HEK293T (cell line): Measurements from ENCODE around the gene NIPSNAP3A.

Source experiments
- SP1 ChIP-seq: fragments of 450-650 bp; IDR thresholded peaks from 2 replicates; pipeline ENCODE4 v1.6.1; 2017
- TF ChIP-seq, protein P1 (sequence below): fragments of 450-650 bp; IDR thresholded peaks from 2 replicates; pipeline ENCODE4 v1.6.1; 2016

DNA sequence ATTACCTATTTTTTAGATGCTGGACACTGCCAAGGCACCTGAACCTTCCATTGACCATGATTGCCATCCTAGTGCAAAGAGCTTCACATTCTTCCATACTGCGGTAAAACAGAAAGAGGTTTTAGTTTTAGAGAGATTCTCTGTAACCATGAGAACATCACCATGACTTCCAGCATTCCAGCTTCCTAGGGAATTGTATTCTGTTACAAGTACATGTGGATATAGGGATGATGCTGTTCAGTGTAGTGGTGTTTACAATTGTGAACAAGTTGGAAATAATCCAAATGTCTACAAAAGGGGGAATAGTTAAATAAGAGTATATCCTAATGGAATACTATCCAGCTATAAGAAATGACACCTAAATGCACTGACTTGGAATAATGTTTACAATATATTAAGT lies 38.8 kb downstream of the NIPSNAP3A start:
- no peak for TF ChIP-seq SP1
- TF ChIP-seq, protein P1, sequence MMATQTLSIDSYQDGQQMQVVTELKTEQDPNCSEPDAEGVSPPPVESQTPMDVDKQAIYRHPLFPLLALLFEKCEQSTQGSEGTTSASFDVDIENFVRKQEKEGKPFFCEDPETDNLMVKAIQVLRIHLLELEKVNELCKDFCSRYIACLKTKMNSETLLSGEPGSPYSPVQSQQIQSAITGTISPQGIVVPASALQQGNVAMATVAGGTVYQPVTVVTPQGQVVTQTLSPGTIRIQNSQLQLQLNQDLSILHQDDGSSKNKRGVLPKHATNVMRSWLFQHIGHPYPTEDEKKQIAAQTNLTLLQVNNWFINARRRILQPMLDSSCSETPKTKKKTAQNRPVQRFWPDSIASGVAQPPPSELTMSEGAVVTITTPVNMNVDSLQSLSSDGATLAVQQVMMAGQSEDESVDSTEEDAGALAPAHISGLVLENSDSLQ, result no peak
